Thyroid gland (tissue), 4 donors: ENCODE data around the gene TDRKH. TPM values are rescaled to one million over a fixed set of nuclear protein-coding genes. Genes with fewer than 3 reads are reported as not detected.
A peak's percentile ranks its signal among the peaks of the same experiment; 100 is the strongest.

Source experiments
- DNase-seq, 2 donors: peaks; one replicate each; pipeline ENCODE4 v3.0.0-alpha.2; 2019
- H3K27ac ChIP-seq, 3 donors: fragments of 200-600 bp; sonication (generic); 1 replicate in 2 of 3; 2 replicates in 1 of 3; pipeline ENCODE4 v1.5.1; 2016 to 2019; ENCODE audit warnings: mild to moderate bottlenecking in 1 of 3, moderate library complexity in 1 of 3
- H3K27me3 ChIP-seq: fragments of 200-600 bp; sonication (generic); one replicate; pipeline ENCODE4 v1.5.1; 2019
- H3K36me3 ChIP-seq, 2 donors: fragments of 200-600 bp; sonication (generic); one replicate each; pipeline ENCODE4 v1.5.1; 2016 to 2019
- H3K4me1 ChIP-seq, 2 donors: fragments of 200-600 bp; sonication (generic); one replicate each; pipeline ENCODE4 v1.5.1; 2017 to 2019
- H3K4me3 ChIP-seq, 3 donors: fragments of 200-600 bp; sonication (generic); replicated peaks in 1 of 3; 1 replicate in 2 of 3; 2 replicates in 1 of 3; pipeline ENCODE4 v1.5.1; 2016; ENCODE audit warnings: mild to moderate bottlenecking in 1 of 3
- H3K9me3 ChIP-seq: fragments of 200-600 bp; sonication (generic); one replicate; pipeline ENCODE4 v1.5.1; 2017
- POLR2A ChIP-seq, 2 donors: fragments of 450-650 bp; IDR thresholded peaks; one replicate each; pipeline ENCODE4 v1.6.1; 2017; ENCODE audit warnings: antibody characterized with exemption in 2 of 2, mild to moderate bottlenecking in 2 of 2, moderate library complexity in 1 of 2
- WGBS, 2 donors: methylation state at CpG; one replicate each; pipeline ENCODE4 v1.1.5; 2017; 5-methylcytosine and 5-hydroxymethylcytosine counted together
- intact Hi-C: fragments of 100-400 bp; cut with DNase I; formaldehyde crosslinking; loops from one replicate; pipeline ENCODE4 v1.15.1; 2023
- total RNA-seq, 4 donors: library from RNA; depleted of rRNA; stranded (reverse); fragments of >200 nt; gene quantifications; one replicate each; pipeline ENCODE4 v1.2.3, GENCODE V29; 2016
- TF ChIP-seq, protein P1 (sequence below), 6 experiments: fragments of 200-600 bp in 3 of 6; fragments of 450-650 bp in 3 of 6; sonication (generic) in 3 of 6; IDR thresholded peaks; one replicate each; pipeline ENCODE4 v1.5.1; 2016 to 2019; ENCODE audit warnings: antibody characterized with exemption in 6 of 6, mild to moderate bottlenecking in 2 of 6, inconsistent platforms in 1 of 6, moderate library complexity in 1 of 6

TDRKH gene
- total RNA-seq, 4 donors from 2014 or later = 10.8 to 17.1 (median 13.1) TPM

DNA sequence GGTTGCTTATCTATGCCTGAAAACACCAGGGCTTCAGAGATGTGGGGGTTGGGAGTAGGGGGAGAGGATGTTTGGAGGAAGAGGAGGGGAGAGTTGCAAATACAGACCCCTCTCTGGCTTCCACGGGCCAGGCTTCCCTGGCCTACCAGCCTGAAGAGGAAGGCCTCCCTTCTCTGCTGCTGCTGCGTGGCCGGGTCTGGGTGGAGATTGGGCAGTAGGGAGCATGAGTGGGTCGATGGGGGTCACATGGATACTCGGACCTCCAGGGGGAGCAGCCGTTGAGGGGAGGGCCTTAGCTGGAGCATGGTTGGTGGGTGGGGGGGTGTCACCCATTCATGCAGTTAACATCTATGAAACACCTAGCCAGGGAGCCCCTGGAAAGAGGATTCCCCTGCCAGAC is 39.8 kb upstream of the TDRKH start:
- intact Hi-C loops = loop anchor here (10.0 kb wide), 2 partner anchors 95 to 295 kb away; no protein-coding TSS in a partner anchor
- 52 to 62% methylated on average over 6 of the region's 6 CpGs for WGBS, 2 donors
- Histone ChIP-seq H3K4me3 (peak overlapping the region in 1 of 3 donors; percentile 35), H3K27ac (peak overlapping the region in 1 of 3 donors; percentile 79), H3K27me3 (no peaks in the 10 kb centered on the region), H3K9me3 (no peaks in the 10 kb centered on the region), H3K4me1 (peaks cover 46 to 51% of the 10 kb centered on the region in 2 donors), H3K36me3 (no peaks in the 10 kb centered on the region)
- DNase-seq = no peak
- TF ChIP-seq, protein P1, sequence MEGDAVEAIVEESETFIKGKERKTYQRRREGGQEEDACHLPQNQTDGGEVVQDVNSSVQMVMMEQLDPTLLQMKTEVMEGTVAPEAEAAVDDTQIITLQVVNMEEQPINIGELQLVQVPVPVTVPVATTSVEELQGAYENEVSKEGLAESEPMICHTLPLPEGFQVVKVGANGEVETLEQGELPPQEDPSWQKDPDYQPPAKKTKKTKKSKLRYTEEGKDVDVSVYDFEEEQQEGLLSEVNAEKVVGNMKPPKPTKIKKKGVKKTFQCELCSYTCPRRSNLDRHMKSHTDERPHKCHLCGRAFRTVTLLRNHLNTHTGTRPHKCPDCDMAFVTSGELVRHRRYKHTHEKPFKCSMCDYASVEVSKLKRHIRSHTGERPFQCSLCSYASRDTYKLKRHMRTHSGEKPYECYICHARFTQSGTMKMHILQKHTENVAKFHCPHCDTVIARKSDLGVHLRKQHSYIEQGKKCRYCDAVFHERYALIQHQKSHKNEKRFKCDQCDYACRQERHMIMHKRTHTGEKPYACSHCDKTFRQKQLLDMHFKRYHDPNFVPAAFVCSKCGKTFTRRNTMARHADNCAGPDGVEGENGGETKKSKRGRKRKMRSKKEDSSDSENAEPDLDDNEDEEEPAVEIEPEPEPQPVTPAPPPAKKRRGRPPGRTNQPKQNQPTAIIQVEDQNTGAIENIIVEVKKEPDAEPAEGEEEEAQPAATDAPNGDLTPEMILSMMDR (IDR thresholded peaks at IDR 0.05) = no peak
- TF ChIP-seq POLR2A (IDR thresholded peaks at IDR 0.05) = no peak

DNA sequence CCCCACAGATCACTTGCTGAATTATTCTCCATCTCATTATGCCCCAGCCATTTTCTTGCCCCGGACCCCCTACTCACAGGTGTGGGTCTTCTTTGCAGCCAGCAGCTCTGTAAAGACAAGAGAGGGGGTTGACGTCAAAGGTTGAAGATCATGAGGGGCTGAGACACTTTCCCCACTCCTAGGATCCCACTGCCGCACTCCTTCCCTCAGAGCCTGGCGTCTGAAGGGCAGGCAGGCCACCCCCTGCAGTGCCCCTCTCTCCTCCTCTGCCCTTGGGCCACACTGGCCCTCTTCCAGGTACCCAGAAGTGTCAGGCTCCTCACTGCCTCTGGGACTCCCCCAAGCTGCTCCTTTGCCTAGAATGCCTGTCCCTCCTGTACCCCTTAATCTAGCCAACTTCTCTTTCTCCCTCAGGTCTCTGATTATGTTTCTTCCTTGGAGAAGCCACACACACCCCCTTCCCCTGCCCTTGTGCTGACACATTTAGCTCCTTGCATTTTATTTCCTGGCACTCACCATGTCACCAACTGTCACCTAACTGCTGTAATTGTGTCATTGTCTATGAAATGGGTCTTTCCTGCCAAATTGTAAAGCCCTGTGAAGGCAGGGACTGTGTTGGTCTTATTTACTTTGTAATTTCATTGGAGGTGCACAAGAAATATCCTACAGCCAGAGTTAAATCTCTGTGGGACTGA is 39.2 kb upstream of the TDRKH start:
- H3K27ac ChIP-seq = peak overlapping the region in 1 of 3 donors; percentile 10
- H3K9me3 ChIP-seq = no peaks in the 10 kb centered on the region
- peaks cover 46 to 51% of the 10 kb centered on the region in 2 donors for H3K4me1 ChIP-seq
- no peak for DNase-seq
- TF ChIP-seq, protein P1 (IDR thresholded peaks at IDR 0.05) = no peak
- TF ChIP-seq POLR2A (IDR thresholded peaks at IDR 0.05) = no peak
- 37 to 41% methylated on average over 4 of the region's 4 CpGs for whole genome bisulfite sequencing, 2 donors
- H3K27me3 ChIP-seq = no peaks in the 10 kb centered on the region
- intact Hi-C loops = loop anchor here (10.0 kb wide), 3 partner anchors 95 to 295 kb away; no protein-coding TSS in a partner anchor
- H3K4me3 ChIP-seq = no peak overlapping the region
- H3K36me3 ChIP-seq = no peaks in the 10 kb centered on the region

DNA sequence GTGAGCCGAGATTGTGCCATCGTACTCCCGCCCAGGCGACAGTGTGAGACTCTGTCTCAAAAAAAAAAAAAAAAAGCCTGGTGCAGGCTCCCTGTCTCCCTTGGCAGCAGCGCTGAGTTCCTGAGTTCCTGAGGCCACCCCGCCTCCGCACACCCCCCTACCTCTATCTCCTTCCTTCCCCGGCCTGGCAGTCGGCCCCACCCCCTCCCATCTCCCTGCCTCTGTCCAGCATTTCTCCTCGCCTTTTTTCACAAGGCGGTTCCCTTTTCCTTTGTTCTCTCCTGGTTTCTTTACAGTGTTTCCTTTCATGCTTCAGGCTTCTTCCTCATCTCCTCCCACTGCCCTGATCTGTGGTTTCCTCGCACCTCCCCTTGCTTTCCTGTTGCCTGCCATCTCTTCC is 38.6 kb upstream of the TDRKH start:
- WGBS, 2 donors = 12 to 16% methylated on average over 8 to 12 of the region's 12 CpGs
- Histone ChIP-seq H3K4me3 (no peak overlapping the region), H3K27ac (peak overlapping the region in 1 of 3 donors; percentile 10), H3K9me3 (no peaks in the 10 kb centered on the region), H3K4me1 (peaks cover 46 to 51% of the 10 kb centered on the region in 2 donors), H3K27me3 (no peaks in the 10 kb centered on the region), H3K36me3 (no peaks in the 10 kb centered on the region)
- intact Hi-C loops = loop anchor here (10.0 kb wide), 1 partner anchor 244 kb away; no protein-coding TSS in a partner anchor
- DNase-seq = peak; percentile 82 to 88
- no peak for TF ChIP-seq POLR2A (IDR thresholded peaks at IDR 0.05)
- TF ChIP-seq, protein P1 (IDR thresholded peaks at IDR 0.05) = no peak

DNA sequence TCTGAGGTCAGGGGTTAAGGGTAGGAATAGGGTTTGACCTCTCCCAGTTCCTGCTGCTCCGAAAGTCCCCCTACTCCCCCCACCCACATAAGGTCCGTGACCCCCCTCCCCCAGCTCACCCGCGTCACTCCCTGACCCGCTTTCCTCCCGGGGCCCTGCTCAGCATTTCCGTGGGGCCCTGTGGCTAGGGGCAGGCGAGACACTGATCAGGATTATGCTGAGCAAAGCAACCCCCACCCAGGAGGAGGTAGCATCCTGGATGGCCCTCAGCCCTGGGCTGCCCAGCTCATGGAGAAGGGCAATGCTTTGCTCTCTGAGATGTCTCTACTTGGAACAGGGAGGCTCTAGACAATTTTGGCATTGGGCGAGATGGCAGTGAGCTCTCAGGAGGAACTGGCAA is 37.6 kb upstream of the TDRKH start:
- Histone ChIP-seq H3K9me3 (no peaks in the 10 kb centered on the region), H3K4me1 (peaks cover 42% of the 10 kb centered on the region in 2 donors), H3K27me3 (no peaks in the 10 kb centered on the region), H3K36me3 (no peaks in the 10 kb centered on the region), H3K27ac (no peak overlapping the region), H3K4me3 (no peak overlapping the region)
- no peak for TF ChIP-seq POLR2A (IDR thresholded peaks at IDR 0.05)
- TF ChIP-seq, protein P1 (IDR thresholded peaks at IDR 0.05) = no peak
- intact Hi-C loops = loop anchor here (10.0 kb wide), 1 partner anchor 243 kb away; no protein-coding TSS in a partner anchor
- no peak for DNase-seq
- 69 to 83% methylated on average over 7 to 9 of the region's 9 CpGs for WGBS, 2 donors
